Panc1 (cell line): ENCODE measurements around the gene NRCAM. TPM values are rescaled to one million over a fixed set of nuclear protein-coding genes. Genes with fewer than 3 reads are reported as not detected.

ENCODE experiments used
- ATAC-seq: fragments of 200-7000 bp; cut with Tn5 transposase; 2 replicates; pipeline ENCODE4 v1.9.1; 2020; ENCODE audit warnings: mild to moderate bottlenecking, moderate library complexity
- BruUV-seq: library from RNA; stranded (reverse); fragments of 400-500 nt; replicated peaks from 2 replicates; lab custom pipeline; 2021; lab: Mats Ljungman, UMichigan
- CTCF ChIA-PET: fragments of 300-600 bp; sonication (Branson Sonifier 250); formaldehyde crosslinking; loops from one replicate; lab custom pipeline; 2022; ENCODE audit warnings: antibody characterized with exemption; lab: Charles Lee
- POLR2A ChIA-PET: fragments of 300-600 bp; sonication (Branson Sonifier 250); formaldehyde crosslinking; loops from one replicate; lab custom pipeline; 2022; ENCODE audit warnings: antibody characterized with exemption; lab: Charles Lee
- DNase-seq: peaks from one replicate; pipeline ENCODE4 v3.0.0-alpha.2; 2010; ENCODE audit warnings: low read depth, low spot score
- H3K27ac ChIP-seq: 2 replicates; pipeline ENCODE4 v1.5.1; 2011; ENCODE audit warnings: mild to moderate bottlenecking, low read length, inconsistent platforms
- H3K27me3 ChIP-seq: fragments of 200-500 bp; sonication (Bioruptor generic); 2 replicates; pipeline ENCODE4 v1.6.0; 2014; ENCODE audit warnings: low read length, inconsistent platforms; ENCODE audit not compliant: control insufficient read depth, insufficient read depth
- H3K36me3 ChIP-seq: fragments of 200-500 bp; sonication (Bioruptor generic); 2 replicates; pipeline ENCODE4 v1.5.1; 2014; ENCODE audit warnings: inconsistent platforms, mild to moderate bottlenecking, low read length, moderate library complexity; ENCODE audit not compliant: control insufficient read depth, insufficient read depth
- H3K4me1 ChIP-seq: 2 replicates; pipeline ENCODE4 v1.5.1; 2011; ENCODE audit warnings: inconsistent platforms, mild to moderate bottlenecking, low read length, moderate library complexity; ENCODE audit not compliant: control insufficient read depth, insufficient read depth
- H3K4me3 ChIP-seq, 2 experiments: 2 replicates each; pipeline ENCODE4 v1.5.1; 2011 to 2012; ENCODE audit warnings: low read depth in 2 of 2, low read length in 2 of 2, mild to moderate bottlenecking in 2 of 2, inconsistent platforms in 1 of 2, moderate library complexity in 1 of 2
- H3K9me3 ChIP-seq: fragments of 200-500 bp; sonication (Bioruptor generic); 2 replicates; pipeline ENCODE4 v1.5.1; 2014; ENCODE audit warnings: low read depth, mild to moderate bottlenecking, inconsistent platforms, low read length, moderate library complexity; ENCODE audit not compliant: control insufficient read depth, insufficient read depth
- POLR2AphosphoS5 ChIP-seq: IDR thresholded peaks from 2 replicates; pipeline ENCODE4 v1.6.1; 2012; ENCODE audit warnings: mild to moderate bottlenecking, low read depth, low read length, moderate library complexity
- SIN3A ChIP-seq: IDR thresholded peaks from 2 replicates; pipeline ENCODE4 v1.6.1; 2012; ENCODE audit warnings: low read depth, mild to moderate bottlenecking, low read length, moderate library complexity, borderline replicate concordance; ENCODE audit not compliant: insufficient read depth
- TCF7L2 ChIP-seq: IDR thresholded peaks from 2 replicates; pipeline ENCODE4 v1.6.1; 2011; ENCODE audit warnings: mild to moderate bottlenecking, low read depth, low read length, inconsistent platforms
- in situ Hi-C: cut with HindIII; loops from 2 replicates; pipeline ENCODE4 v1.10.0; 2016; ENCODE audit warnings: low sequenced_read_pairs, low pct_unique_long_range_greater_than_20kb
- intact Hi-C: fragments of 100-400 bp; cut with micrococcal nuclease; formaldehyde crosslinking; loops from one replicate; pipeline ENCODE4 v1.10.0; 2022; ENCODE audit not compliant: unreplicated experiment
- total RNA-seq: library from RNA; stranded (reverse); gene quantifications from one replicate; pipeline ENCODE4 v1.2.1, GENCODE V29; 2021; ENCODE audit not compliant: unreplicated experiment
- TF ChIP-seq, protein P1 (sequence below), 2 experiments: IDR thresholded peaks; 2 replicates each; pipeline ENCODE4 v1.6.1; 2011 to 2012; ENCODE audit warnings: low read depth in 2 of 2, control low read depth in 1 of 2, low read length in 1 of 2, mild to moderate bottlenecking in 1 of 2, moderate library complexity in 1 of 2; ENCODE audit not compliant: insufficient read depth in 1 of 2
- TF ChIP-seq, protein P2 (sequence below): fragments of 450-650 bp; IDR thresholded peaks from 2 replicates; pipeline ENCODE4 v1.5.1; 2017; ENCODE audit warnings: mild to moderate bottlenecking

The NRCAM gene
- total RNA-seq, 1 experiment from 2014 or later, result 0.21 TPM

DNA sequence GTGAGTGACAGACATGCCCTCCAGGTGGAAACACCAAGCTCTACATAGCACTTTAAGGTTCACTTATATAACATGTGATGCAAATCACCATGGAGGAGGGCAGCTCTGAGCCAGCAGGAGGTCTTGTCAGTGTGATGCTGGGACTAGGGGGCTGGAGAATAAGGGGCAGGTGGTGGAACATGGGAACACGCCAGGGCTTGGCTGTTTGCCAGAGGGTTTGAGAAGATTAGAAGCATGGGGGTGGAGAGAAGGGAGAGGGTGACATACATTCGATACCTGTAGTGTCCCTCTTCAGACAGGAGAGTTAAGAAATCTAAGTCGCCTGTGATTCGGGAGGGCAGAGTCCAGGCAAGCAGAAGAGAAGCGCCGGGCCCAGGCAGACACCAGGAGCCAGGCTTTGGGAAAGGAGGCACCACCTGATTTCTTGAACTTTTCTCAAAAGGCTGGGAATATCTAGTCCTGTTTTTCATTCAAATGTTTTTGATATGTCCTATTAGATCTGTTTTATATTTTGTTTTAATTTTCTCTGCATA lies 309.1 kb downstream of the NRCAM start:
- in situ Hi-C loops, result no loop called here
- no peaks in the 10 kb centered on the region for H3K9me3 ChIP-seq
- no TSS peak for BruUV-seq
- H3K27ac ChIP-seq, result no peak overlapping the region
- H3K4me3 ChIP-seq, result no peak overlapping the region
- ChIA-PET POLR2A (no interaction called here), CTCF (no interaction called here)
- intact Hi-C loops, result loop anchor here (5.0 to 10.0 kb wide), 3 partner anchors 35 to 212 kb away; no protein-coding TSS in a partner anchor
- no peak for ATAC-seq
- DNase-seq, result no peak
- H3K4me1 ChIP-seq, result peaks cover 4% of the 10 kb centered on the region; the same call in 1 of the 2 replicates
- no peaks in the 10 kb centered on the region for H3K36me3 ChIP-seq
- TF ChIP-seq TCF7L2, result no peak
- TF ChIP-seq SIN3A, result no peak
- TF ChIP-seq, protein P1, sequence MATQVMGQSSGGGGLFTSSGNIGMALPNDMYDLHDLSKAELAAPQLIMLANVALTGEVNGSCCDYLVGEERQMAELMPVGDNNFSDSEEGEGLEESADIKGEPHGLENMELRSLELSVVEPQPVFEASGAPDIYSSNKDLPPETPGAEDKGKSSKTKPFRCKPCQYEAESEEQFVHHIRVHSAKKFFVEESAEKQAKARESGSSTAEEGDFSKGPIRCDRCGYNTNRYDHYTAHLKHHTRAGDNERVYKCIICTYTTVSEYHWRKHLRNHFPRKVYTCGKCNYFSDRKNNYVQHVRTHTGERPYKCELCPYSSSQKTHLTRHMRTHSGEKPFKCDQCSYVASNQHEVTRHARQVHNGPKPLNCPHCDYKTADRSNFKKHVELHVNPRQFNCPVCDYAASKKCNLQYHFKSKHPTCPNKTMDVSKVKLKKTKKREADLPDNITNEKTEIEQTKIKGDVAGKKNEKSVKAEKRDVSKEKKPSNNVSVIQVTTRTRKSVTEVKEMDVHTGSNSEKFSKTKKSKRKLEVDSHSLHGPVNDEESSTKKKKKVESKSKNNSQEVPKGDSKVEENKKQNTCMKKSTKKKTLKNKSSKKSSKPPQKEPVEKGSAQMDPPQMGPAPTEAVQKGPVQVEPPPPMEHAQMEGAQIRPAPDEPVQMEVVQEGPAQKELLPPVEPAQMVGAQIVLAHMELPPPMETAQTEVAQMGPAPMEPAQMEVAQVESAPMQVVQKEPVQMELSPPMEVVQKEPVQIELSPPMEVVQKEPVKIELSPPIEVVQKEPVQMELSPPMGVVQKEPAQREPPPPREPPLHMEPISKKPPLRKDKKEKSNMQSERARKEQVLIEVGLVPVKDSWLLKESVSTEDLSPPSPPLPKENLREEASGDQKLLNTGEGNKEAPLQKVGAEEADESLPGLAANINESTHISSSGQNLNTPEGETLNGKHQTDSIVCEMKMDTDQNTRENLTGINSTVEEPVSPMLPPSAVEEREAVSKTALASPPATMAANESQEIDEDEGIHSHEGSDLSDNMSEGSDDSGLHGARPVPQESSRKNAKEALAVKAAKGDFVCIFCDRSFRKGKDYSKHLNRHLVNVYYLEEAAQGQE (IDR thresholded peaks at IDR 0.05; ENCODE audit: insufficient read depth in 1 of 2, low read depth in 2 of 2, low read length in 1 of 2), result no peak
- TF ChIP-seq, protein P2, sequence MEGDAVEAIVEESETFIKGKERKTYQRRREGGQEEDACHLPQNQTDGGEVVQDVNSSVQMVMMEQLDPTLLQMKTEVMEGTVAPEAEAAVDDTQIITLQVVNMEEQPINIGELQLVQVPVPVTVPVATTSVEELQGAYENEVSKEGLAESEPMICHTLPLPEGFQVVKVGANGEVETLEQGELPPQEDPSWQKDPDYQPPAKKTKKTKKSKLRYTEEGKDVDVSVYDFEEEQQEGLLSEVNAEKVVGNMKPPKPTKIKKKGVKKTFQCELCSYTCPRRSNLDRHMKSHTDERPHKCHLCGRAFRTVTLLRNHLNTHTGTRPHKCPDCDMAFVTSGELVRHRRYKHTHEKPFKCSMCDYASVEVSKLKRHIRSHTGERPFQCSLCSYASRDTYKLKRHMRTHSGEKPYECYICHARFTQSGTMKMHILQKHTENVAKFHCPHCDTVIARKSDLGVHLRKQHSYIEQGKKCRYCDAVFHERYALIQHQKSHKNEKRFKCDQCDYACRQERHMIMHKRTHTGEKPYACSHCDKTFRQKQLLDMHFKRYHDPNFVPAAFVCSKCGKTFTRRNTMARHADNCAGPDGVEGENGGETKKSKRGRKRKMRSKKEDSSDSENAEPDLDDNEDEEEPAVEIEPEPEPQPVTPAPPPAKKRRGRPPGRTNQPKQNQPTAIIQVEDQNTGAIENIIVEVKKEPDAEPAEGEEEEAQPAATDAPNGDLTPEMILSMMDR, result no peak
- no peak for TF ChIP-seq POLR2AphosphoS5
- peaks cover 3% of the 10 kb centered on the region; the same call in 1 of the 2 replicates for H3K27me3 ChIP-seq

GRCh38 chr7:108146070-108146842 lies 310.0 kb downstream of the NRCAM start:
- ChIA-PET POLR2A (no interaction called here), CTCF (interaction anchor here (0.6 to 1.4 kb wide), 8 partner anchors 9 to 368 kb away, joined by 3 to 11 read pairs (median 5); no protein-coding TSS in a partner anchor)
- Histone ChIP-seq H3K36me3 (no peaks in the 10 kb centered on the region), H3K27me3 (peaks cover 3% of the 10 kb centered on the region; the same call in 1 of the 2 replicates), H3K4me3 (peak overlapping the region in 1 of 2 experiments; percentile 43; a peak in 2 of 4 replicates), H3K9me3 (no peaks in the 10 kb centered on the region), H3K27ac (no peak overlapping the region), H3K4me1 (peaks cover 4% of the 10 kb centered on the region; the same call in 1 of the 2 replicates)
- in situ Hi-C loops, result no loop called here
- ATAC-seq (peak; percentile 88), DNase-seq (peak; percentile 71)
- TF ChIP-seq, protein P2, result peak; percentile 96
- no peak for TF ChIP-seq POLR2AphosphoS5
- no TSS peak for BruUV-seq
- intact Hi-C loops, result loop anchor here (5.0 to 10.0 kb wide), 3 partner anchors 34 to 211 kb away; no protein-coding TSS in a partner anchor
